Stimulated activated CD4-positive, alpha-beta T cell treated with anti-CD3 and anti-CD28 coated beads, Interleukin-2, amount 100 ng/mL, for 48 hours (primary cell): ENCODE results near the gene GPNMB.

ENCODE experiments used
- DNase-seq, 2 donors: peaks; one replicate each; pipeline ENCODE4 v3.0.0-alpha.2; 2020

GPNMB gene

GRCh38 chr7:23232966-23233365, 13.6 kb upstream of the GPNMB start:
- no peak for DNase-seq

GRCh38 chr7:23234569-23235296, 11.8 kb upstream of the GPNMB start:
- DNase-seq, result no peak

DNA sequence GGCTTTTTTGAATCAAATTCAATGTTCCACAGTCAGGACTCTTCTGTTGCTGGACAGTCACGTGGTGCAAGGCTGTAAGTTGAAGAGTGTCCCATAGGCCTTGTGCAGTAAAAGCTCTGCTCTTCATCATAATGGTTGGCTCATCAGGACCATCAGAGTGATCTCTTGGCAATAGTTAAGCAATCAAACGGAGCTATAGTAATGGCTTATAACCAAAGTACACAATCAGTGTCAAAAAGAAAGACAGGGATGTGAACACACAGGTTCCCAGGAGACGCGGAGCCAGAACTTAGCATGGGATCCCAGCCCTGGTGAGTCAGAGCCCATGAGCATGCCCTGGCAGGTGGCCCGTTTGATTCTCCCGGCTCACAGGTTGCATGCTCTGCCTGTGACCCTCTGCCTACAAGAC, 10.8 kb upstream of the GPNMB start:
- no peak for DNase-seq

- DNase-seq, result no peak
Measured at GRCh38 chr7:23237000-23237399, 9.6 kb upstream of the GPNMB start.

DNA sequence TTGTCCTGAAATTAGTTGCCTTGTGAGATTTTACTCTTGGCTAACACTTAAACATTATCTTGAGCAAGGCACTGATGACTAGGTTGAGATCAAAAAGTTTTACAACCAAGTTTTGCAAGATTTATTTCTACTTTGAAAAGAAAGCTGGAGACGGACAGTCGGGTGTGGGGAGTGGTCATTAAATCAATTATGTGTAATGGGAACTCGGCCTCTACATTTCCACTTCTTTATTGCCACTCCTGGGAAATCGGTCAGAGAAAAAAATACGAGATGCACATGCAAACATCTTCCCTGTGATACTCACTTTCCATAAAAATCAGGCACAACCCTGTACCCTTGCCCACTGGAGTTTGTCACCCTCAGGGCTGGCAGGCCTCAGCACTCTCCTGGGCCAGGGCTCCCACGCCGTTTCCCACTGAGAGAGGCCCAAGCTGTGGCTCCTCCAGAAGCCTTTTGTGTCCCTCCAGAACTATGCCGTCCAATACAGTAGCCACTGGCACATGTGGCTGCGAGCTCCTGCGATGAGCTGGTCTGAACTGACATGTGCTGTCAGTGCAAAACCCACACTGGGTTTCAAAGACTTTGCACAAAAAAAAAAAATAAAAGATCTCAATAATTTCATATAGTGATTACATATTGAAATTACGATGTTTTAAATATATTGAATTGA, 7.5 kb upstream of the GPNMB start:
- no peak for DNase-seq

DNA sequence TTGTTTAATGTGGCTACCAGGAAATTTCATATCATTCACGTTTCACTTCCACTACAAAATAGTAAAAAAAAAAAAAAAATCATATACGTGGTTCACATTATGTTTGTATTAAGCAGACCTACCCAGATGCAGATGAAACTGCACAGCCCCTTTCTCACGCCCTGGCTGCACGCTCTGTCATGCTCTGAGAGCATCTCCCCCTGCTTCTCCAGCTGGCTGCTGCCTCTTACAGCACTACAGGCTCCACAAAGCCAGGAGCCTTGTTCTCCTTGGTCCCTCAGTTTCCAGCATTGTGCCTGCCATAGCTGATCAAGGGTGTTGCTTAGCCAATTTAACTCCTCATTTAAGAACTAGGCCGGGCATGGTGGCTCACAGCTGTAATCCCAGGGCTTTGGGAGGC, 6.9 kb upstream of the GPNMB start:
- no peak for DNase-seq

GRCh38 chr7:23242321-23242720, 4.3 kb upstream of the GPNMB start:
- no peak for DNase-seq

- DNase-seq, result no peak
Measured at GRCh38 chr7:23242935-23243334, 3.6 kb upstream of the GPNMB start.

DNA sequence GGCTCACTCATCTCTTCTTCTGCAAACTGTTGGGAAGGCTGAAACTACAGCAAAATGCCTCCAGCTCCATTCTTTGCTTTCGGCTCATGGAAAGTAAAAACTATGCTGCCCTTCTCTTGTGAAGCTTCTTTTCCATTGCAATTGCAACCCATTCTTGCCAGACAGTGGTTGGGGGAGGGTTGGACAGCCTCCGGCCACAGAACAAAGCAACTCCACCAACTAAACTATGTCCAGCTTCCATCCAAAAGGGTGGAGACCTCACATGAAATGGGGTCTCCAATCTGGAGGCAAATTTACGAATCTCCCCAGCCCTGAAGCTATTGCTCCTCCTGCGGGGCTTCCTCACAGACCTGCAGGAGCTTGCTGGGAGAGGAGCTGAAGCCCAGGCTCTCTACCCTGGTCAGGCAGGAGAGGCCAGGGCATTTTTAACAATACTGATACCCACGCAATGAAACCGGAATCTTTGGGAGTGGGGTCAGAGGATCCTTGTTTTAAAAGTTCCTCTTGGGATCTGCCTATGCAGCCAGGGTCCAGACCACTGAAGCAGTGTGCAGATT, 549 bp downstream of the GPNMB start:
- no peak for DNase-seq

DNA sequence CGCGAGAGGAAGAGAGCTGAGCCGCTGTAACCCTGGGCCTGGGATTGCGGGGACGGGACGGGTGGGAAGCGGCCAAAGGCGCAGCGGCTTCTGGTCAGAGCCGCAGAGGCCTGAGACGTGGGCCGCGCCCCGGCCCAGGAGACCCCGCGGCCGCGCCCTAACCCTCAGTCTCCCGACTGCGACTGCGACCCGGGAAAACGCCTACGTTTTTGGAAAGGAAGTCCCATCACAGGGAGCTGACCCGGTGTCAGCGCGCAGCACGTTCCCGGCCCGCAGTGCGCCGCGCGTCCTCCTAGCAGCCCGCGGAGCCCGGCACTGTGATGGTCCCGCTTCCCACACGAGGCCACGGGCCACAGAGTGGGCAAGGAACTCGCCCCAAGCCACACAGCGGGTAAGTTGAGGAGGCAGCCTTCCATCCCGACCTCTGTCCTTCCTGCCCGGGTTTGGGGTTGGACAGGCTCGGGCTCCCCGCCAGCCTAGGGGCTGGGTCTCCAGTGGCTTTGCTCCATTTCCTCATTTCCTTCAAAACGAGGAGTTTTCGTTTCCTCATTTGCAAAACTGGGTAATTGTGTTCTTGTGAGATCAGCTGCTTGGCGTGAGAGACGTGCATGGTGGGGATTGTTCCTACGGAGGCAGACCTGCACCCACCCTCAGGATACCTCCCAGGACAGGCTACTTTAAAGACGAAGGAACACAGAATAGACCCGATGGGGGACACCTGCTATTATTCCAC, 1.2 kb downstream of the GPNMB start:
- DNase-seq, result no peak

DNA sequence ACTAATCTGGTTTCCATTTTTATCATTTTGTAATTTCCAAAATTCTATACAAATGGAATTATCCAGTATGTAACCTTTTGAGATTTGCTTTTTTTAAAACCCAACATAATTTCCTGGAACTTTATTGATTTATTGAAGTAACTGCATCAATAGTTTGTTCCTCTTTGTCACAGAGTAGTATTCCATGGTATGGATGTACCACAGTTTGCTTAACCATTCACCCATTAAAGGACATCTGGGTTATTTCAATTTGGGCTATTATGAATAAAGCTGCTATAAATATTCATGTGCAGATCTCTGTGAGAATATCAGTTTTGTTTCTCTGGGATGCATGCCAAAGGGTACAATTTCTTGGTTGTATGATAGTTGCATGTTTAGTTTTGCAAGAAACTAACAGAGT, 2.9 kb downstream of the GPNMB start:
- DNase-seq, result no peak

GRCh38 chr7:23254051-23254681, 7.6 kb downstream of the GPNMB start:
- no peak for DNase-seq

- DNase-seq, result no peak
Measured at GRCh38 chr7:23256731-23257130, 10.2 kb downstream of the GPNMB start.

- DNase-seq, result no peak
Measured at GRCh38 chr7:23260371-23260770, 13.8 kb downstream of the GPNMB start.

DNA sequence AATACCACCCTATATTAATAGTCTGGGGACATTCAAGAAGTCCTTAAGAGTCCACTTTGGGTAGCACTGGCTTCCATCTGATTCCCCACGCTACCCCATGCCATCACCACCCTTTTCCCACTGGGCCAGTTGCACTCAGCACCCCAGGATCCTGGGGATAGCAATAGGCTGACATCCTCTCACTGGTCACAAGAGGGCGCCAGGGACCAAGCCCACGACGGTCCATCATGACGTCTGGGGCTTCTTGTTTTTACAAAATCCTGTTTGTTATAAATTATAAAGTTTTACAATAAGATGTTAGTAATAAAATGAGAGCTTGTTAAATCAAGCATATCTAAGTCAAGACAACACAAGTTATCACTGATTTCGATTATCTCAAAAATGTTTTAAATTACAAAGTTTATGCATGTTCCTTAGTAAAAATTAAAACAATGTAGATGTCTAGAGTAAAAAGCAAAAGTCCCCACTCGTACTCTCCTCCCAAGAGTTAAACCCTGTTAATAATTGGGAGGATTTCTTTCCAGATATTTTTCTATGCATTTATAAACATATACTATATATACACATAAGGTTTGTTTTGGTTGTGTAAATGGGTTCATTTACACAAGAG, 15.4 kb downstream of the GPNMB start:
- DNase-seq, result peak; percentile 57 to 60

DNA sequence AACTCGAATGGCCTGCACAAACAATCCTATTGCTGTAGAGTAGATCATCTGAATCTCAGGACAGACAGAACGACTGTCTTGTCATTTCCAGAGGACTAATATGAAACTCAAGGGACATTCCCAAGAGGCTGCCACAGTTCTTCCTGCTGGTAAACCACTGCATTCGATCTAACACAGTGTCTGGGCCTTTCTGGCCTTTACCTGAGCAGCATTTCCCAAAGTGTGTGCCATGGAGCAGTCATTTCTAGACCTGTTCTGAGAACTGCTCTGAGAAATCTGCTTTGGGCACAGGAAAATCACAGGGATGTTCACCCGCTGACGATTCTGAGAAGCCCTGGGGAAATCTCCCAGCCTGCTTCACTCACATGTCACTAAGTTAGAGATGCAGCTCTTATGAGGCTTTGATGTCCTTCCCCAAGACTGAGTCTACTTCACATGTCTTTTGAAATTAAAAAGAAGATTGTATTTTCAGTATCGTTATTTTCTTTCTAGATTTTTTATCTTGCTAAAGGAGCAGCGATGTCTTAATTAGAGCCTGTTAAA, 18.4 kb downstream of the GPNMB start:
- DNase-seq, result no peak

- no peak for DNase-seq
Measured at GRCh38 chr7:23266918-23267317, 20.3 kb downstream of the GPNMB start.

GRCh38 chr7:23267357-23267756, 20.8 kb downstream of the GPNMB start:
- no peak for DNase-seq

- DNase-seq, result no peak
Measured at GRCh38 chr7:23268167-23268566, 21.6 kb downstream of the GPNMB start.

- no peak for DNase-seq
Measured at GRCh38 chr7:23268746-23269145, 22.2 kb downstream of the GPNMB start.

DNA sequence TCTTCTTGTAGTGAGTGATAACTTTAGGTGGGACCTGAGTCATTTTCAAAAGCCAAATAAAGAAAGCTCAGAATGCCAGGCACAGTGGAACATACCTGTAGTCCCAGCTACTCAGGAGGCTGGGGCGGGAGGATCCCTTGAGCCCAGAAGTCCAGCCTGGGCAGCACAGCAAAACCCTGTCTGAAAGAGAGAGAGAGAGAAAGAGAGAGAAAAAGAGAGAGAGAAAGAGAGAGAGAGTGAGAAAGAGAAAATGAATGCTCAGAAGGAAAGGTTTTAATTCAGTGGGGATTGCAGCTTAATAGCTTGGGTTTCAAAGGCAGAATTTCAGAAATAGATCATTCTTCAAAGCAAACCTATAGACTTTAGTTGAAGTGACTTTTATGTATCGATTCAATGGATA, 25.7 kb downstream of the GPNMB start:
- DNase-seq, result no peak

GRCh38 chr7:23273141-23273599, 26.6 kb downstream of the GPNMB start:
- peak; percentile 93 to 94 for DNase-seq
